Nephron progenitor cell (in vitro differentiated cells): Measurements from ENCODE around the gene TTC33.
A peak's percentile ranks its signal among the peaks of the same experiment; 100 is the strongest.

Experiments used
- DNase-seq: peaks from one replicate; pipeline ENCODE4 v3.0.0; 2021
- H3K27ac Mint-ChIP-seq: 2 replicates; pipeline ENCODE4 v1.8.0; 2021; ENCODE audit warnings: mild to moderate bottlenecking, moderate library complexity, mixed read lengths
- H3K27me3 Mint-ChIP-seq: 2 replicates; pipeline ENCODE4 v1.8.0; 2021; ENCODE audit warnings: mild to moderate bottlenecking, low read depth, mixed read lengths; ENCODE audit not compliant: poor library complexity
- H3K36me3 Mint-ChIP-seq: 2 replicates; pipeline ENCODE4 v1.8.0; 2021; ENCODE audit warnings: low read depth, mixed read lengths
- H3K4me1 Mint-ChIP-seq: 2 replicates; pipeline ENCODE4 v1.8.0; 2021; ENCODE audit warnings: mixed read lengths
- H3K4me3 Mint-ChIP-seq: 2 replicates; pipeline ENCODE4 v1.8.0; 2021; ENCODE audit warnings: mild to moderate bottlenecking, moderate library complexity, mixed read lengths
- H3K9me3 Mint-ChIP-seq: 2 replicates; pipeline ENCODE4 v1.8.0; 2021; ENCODE audit warnings: mild to moderate bottlenecking, moderate library complexity, mixed read lengths
- CTCF ChIP-seq: fragments of 200-600 bp; sonication (generic); IDR thresholded peaks from 2 replicates; pipeline ENCODE4 v1.5.0; 2021; ENCODE audit warnings: antibody characterized with exemption

Gene TTC33

GRCh38 chr5:40653221-40654022 is 102.3 kb downstream of the TTC33 start:
- no peaks in the 10 kb centered on the region for H3K36me3 Mint-ChIP-seq
- no peaks in the 10 kb centered on the region for H3K9me3 Mint-ChIP-seq
- no peak for TF ChIP-seq CTCF
- DNase-seq = no peak
- H3K4me1 Mint-ChIP-seq = peaks cover 41% of the 10 kb centered on the region
- H3K27me3 Mint-ChIP-seq = peaks cover 5% of the 10 kb centered on the region
- H3K4me3 Mint-ChIP-seq = no peak overlapping the region
- peak overlapping the region; percentile 43 for H3K27ac Mint-ChIP-seq

GRCh38 chr5:40652441-40653220 is 103.1 kb downstream of the TTC33 start:
- H3K4me3 Mint-ChIP-seq = no peak overlapping the region
- H3K36me3 Mint-ChIP-seq = no peaks in the 10 kb centered on the region
- H3K9me3 Mint-ChIP-seq = no peaks in the 10 kb centered on the region
- no peak for TF ChIP-seq CTCF
- peaks cover 7% of the 10 kb centered on the region for H3K27me3 Mint-ChIP-seq
- DNase-seq = no peak
- peaks cover 41% of the 10 kb centered on the region for H3K4me1 Mint-ChIP-seq
- H3K27ac Mint-ChIP-seq = peak overlapping the region; percentile 43

- Mint-ChIP-seq H3K9me3 (no peaks in the 10 kb centered on the region), H3K27me3 (peaks cover 7% of the 10 kb centered on the region), H3K4me1 (peaks cover 44% of the 10 kb centered on the region), H3K27ac (no peak overlapping the region), H3K36me3 (no peaks in the 10 kb centered on the region), H3K4me3 (no peak overlapping the region)
- TF ChIP-seq CTCF = no peak
- no peak for DNase-seq
These were observed 104.6 kb downstream of the TTC33 start for GRCh38 chr5:40651201-40651600.

GRCh38 chr5:40649463-40650030 is 106.2 kb downstream of the TTC33 start:
- no peaks in the 10 kb centered on the region for H3K9me3 Mint-ChIP-seq
- no peak overlapping the region for H3K4me3 Mint-ChIP-seq
- peaks cover 7% of the 10 kb centered on the region for H3K27me3 Mint-ChIP-seq
- no peak overlapping the region for H3K27ac Mint-ChIP-seq
- H3K4me1 Mint-ChIP-seq = peaks cover 49% of the 10 kb centered on the region
- no peaks in the 10 kb centered on the region for H3K36me3 Mint-ChIP-seq
- DNase-seq = no peak
- no peak for TF ChIP-seq CTCF

- Mint-ChIP-seq H3K4me3 (no peak overlapping the region), H3K9me3 (peaks cover 9% of the 10 kb centered on the region), H3K36me3 (no peaks in the 10 kb centered on the region), H3K27me3 (peaks cover 7% of the 10 kb centered on the region), H3K4me1 (peaks cover 40% of the 10 kb centered on the region), H3K27ac (no peak overlapping the region)
- no peak for DNase-seq
- TF ChIP-seq CTCF = no peak
These were observed 107.6 kb downstream of the TTC33 start for GRCh38 chr5:40648150-40648549.
